Measurements from ENCODE around the gene GCH1.

DNA sequence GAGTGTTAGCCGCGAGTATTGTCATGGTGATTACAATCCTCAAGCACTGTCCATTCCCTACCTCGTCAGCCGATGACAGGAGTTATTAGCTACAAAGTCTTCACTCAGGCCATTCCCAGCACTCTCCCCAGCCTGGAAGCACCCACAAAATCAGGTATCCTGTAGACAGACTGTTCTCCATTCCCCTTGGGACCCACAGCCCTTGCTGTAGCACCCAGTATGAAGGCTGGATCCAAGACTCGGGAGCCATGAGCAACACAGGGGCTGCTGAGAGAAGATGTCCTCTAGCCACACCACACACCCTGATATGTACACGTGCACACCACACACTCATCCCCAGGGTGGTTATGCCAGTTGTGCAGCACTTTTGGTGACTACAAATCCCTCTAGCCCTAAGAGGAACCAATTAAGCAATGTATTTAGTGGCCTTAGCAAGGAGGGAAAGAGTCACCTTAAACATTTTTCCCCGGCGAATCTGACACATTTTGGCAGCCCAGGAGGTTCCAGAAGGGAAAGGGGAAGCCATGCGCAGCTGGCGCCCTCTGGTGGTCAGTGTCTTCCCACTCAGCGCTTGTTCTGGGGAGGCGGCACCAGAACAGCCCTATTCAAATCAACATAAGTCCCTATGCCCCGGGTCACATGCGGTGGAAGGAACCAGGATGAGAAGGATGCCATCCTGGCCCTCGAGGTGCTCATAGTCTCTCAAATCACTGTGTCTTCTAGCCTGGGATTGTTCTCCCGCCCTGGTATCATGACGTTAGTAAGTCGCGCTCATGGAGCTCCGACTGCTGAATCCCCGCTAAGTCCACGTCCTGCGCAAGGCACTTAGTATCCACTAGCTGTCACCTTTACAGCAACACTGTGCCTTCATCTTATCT is 96.9 kb downstream of the GCH1 start:
- no peak for TF ChIP-seq EZH2 (IDR thresholded peaks at IDR 0.05; ENCODE audit: borderline replicate concordance, low read depth, low read length, poor library complexity, severe bottlenecking)
- TF ChIP-seq, protein P1, sequence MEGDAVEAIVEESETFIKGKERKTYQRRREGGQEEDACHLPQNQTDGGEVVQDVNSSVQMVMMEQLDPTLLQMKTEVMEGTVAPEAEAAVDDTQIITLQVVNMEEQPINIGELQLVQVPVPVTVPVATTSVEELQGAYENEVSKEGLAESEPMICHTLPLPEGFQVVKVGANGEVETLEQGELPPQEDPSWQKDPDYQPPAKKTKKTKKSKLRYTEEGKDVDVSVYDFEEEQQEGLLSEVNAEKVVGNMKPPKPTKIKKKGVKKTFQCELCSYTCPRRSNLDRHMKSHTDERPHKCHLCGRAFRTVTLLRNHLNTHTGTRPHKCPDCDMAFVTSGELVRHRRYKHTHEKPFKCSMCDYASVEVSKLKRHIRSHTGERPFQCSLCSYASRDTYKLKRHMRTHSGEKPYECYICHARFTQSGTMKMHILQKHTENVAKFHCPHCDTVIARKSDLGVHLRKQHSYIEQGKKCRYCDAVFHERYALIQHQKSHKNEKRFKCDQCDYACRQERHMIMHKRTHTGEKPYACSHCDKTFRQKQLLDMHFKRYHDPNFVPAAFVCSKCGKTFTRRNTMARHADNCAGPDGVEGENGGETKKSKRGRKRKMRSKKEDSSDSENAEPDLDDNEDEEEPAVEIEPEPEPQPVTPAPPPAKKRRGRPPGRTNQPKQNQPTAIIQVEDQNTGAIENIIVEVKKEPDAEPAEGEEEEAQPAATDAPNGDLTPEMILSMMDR (conservative IDR thresholded peaks at IDR 0.05; ENCODE audit: low read depth, low read length): peak; percentile 95
